NCI-H1105 treated with DMSO at 0.1 percent for 48 hours (cell line): Measurements from ENCODE around the gene CNPY3.
"Not testable (repeated sequence)": the region's sequence is repeated elsewhere in the genome, so short reads cannot be mapped to it uniquely, and the experiment has no call there.

ENCODE experiments used
- DNase-seq: peaks from one replicate; lab custom pipeline; 2025; lab: John Stamatoyannopoulos, UW

CNPY3 gene

DNA sequence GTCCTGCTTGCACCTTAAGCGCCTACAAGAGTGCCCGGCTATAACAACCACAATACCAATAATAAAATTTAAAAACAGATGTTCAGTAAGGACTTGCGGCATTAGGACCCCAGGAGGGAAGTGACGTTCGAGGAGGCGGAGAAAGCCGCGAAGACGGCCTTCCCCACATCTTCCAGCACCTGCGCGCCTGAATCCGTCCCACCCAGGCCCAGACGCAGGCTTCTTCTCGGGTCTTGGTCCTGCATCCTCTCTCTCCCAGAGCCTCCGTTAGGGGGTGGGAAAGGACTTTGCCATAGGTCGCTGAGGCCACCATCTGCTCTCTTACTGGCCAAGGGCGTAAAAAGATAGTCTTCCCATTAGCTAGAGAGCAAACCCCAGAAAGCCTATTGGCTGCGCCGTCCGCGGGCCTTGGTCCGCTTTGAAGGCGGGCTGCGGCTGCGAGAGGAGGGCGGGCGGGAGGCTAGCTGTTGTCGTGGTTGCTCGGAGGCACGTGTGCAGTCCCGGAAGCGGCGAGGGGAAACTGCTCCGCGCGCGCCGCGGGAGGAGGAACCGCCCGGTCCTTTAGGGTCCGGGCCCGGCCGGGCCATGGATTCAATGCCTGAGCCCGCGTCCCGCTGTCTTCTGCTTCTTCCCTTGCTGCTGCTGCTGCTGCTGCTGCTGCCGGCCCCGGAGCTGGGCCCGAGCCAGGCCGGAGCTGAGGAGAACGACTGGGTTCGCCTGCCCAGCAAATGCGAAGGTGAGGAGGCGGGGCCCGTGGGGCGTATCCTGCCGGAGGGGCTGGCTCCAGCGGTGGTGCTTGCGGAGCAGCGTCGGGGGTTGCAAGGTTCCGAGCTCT lies at the start of gene CNPY3:
CNPY3 (plus strand) TSS at position 495 of the 835 bp plus-strand sequence; CDS start at position 586, 91 bp downstream.
- DNase-seq, result peak; percentile 99

DNA sequence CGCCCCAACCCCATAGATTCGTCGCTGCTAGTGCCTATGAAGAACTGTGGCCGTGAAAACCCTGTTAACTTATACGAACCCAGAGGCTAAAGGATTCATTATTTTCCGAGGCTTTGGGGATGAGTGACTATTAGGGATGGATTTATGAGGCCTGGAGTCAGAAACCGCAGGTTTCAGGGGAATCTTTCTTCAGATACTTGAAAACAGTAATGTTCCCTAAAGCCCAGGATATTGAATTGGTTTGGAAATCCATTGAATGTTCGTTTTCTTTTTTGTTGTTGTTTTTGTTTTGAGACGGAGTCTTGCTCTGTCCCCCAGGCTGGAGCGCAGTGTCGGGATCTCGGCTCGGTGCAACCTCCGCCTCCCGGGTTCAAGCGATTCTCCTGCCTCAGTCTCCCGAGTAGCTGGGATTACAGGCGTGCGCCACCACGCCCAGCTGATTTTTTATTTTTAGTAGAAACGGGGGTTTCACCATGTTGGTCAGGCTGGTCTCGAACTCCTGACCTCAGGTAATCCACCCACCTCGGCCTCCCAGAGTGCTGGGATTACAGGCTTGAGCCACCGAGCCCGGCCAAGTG lies 49.0 kb upstream of the CNPY3 start:
- DNase-seq, result not testable (repeated sequence)

DNA sequence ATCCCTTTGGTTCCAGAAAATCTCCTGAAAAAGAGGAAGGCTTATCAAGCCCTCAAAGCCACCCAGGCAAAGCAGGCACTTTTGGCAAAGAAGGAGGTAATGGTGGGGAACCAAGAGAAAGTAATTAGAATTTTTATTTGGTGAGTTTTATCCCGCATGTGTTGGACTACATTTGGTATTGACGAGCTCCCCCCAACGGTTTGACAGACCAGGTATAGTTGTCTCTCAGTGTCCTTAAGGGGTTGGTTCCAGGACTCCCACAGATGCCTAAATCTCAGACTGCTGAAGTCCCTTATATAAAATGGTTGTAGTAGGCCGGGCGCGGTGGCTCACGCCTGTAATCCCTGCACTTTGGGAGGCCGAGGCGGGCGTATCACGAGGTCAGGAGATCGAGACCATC lies 48.4 kb upstream of the CNPY3 start:
- not testable (repeated sequence) for DNase-seq

DNA sequence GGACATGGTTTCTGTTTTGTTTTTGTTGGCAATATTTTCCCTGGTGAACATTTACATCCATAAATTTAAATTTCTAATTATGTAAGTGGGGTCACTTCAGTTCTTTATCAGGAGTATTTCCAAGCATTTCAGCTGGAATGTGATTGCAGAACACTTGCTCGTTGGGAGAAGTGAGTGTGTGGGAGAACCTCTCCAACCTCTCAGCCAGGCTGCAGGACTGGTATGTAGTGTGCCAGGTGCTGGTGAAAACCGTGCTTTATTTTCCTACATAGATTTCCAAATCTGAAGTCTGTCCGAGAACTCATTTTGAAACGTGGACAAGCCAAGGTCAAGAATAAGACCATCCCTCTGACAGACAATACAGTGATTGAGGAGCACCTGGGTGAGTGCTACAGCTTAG lies 43.6 kb upstream of the CNPY3 start:
- DNase-seq, result no peak

DNA sequence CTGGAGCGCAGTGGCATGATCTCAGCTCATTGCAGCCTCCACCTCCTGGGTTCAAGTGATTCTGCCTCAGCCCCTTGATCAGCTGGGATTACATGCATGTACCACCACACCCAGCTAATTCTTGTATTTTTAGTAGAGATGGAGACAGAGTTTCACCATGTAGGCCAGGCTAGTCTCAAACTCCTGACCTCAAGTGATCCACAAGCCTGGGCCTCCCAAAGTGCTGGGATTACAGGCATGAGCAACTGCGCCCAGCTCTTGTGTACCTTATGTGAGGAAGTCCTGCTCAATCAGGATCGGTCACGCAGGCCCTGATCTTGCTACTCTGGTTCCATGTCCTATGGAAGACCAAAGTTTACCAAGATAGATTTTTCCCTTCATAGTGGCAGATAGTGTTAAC lies 41.1 kb upstream of the CNPY3 start:
- not testable (repeated sequence) for DNase-seq

DNA sequence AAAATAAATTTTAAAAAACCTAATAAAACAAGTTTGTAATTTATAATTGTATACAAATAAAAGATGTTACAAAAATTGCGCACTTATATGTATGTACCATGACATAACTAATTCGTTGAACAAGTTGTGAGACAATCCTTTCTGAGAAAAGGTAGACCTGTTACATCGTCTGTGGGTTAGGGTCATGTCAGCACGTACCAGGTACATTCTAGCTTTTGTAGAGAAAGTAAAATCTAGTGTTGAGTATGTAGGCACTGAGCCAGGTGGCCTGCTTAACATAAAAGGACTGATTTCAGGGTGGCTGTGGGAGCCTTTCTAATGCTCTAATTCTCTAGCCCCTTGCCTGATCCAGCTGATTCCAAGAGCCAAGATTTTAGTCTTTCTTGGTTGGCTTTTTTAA lies 39.5 kb upstream of the CNPY3 start:
- peak; percentile 55 for DNase-seq

DNA sequence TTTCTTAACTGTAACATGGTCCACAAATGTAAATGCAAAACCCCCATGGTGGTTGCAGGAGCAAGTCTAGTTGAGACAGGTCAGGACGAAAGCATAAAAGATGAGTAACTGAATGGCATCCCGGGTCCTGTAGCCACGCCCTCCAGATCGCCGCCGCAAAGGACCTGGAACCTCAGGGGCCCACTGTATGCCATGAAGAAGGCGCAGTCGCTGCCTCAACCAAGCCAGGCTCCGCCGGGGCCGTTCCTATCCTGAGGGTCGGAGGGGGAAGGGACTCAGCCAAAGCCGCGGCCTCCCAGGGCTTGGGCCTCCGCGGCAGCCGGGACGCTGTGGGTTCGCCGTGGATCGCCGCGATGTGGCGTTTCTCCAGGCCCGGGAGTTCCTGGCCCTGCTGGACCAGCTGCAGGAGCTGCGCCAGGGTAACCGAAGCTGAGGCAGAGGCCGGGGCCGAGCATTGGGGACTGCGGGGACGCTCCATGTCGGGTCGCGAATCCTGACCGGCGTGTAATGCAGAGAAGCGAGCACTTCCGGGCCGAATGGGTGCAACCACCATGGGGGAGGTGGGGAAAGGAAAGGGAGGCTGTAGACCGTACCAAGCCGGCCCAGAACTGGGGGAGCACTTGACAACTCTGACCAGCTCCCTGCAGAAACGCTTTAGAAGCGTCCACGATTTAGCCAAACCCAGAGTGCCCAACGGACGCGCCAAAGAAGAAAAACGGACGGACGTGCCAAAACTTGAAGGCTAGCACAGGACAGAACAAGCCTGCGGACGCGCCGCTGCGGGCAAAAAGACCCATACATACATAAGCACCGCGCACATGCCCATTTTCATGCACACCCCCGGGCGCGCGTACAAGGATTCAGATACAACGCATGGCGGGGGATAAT lies 38.7 kb upstream of the CNPY3 start:
- peak; percentile 92 for DNase-seq

DNA sequence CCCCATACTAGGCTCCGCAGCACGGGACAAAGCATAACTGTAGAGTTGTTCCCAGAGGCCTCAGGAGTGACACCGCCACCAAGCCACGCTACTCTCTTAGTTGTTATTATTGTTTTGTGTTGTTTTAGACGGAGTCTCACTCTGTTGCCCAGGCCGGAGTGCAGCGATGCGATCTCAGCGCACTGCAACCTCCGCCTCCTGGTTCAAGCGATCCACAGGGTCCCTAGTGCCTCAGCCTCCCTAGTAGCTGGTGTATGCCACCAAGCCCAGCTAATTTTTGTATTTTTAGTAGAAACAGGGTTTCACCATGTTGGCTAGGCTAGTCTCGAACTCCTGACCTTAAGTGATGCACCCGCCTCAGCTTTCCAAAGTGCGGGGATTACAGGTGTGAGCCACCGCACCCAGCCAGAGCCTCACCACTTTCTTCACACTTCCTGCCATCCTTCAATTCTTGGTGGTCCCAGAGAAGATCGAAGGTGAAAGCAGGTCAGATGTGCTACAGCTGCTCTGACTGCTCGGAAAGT lies 38.0 kb upstream of the CNPY3 start:
- DNase-seq, result no peak

DNA sequence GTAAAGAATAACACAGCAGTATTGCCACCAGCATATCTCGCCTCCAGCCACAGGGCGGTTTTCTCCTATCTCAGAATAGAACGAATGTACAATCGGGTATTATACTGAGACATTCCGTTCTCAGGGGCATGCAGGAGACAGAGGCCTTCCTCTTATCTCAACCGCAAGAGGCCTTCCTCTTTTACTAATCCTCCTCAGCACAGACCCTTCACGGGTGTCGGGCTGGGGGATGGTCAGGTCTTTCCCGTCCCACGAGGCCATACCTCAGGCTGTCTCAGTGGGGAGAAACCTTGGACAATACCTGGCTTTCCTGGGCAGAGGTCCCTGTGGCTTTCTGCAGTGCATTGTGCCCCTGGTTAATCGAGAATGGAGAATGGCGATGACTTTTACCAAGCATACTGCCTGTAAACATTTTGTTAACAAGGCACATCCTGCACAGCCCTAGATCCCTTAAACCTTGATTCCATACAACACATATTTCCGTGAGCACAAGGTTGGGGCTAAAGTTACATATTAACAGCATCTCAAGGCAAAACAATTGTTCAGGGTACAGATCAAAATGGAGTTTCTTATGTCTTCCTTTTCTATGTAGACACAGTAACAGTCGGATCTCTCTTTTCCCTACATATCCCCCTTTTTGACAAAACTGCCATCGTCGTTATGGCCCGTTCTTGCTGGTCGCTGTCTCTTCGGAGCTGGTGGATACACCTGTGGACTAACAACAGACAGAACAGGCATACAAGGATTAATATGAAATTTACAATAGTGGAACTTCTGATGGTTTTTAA lies 35.0 kb upstream of the CNPY3 start:
- not testable (repeated sequence) for DNase-seq

DNA sequence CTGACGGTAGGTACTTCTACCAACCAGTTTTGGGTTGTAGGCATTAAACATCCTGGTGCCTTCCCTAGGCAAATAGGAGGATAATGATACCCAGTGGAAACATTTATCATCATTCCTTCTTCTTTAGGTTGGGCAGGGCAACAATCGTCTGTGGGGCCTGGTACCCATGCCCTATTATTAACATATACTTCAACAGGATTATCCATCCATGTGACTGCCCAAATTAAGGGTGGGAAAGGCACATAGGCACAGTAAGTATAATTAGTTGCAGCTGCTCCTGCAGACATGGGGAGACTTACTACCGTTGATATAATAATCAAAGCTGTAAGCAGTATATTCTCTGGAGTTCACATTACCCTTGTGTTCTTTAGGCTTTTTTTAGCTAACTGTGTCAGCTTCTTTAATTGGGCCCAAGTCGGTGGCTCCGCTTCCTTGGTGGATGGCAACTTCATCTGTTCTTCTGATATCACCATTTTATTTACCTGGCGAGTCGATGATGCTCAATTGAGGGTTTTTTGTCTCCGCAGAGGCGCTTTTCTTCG lies 33.0 kb upstream of the CNPY3 start:
- DNase-seq, result peak; percentile 63

DNA sequence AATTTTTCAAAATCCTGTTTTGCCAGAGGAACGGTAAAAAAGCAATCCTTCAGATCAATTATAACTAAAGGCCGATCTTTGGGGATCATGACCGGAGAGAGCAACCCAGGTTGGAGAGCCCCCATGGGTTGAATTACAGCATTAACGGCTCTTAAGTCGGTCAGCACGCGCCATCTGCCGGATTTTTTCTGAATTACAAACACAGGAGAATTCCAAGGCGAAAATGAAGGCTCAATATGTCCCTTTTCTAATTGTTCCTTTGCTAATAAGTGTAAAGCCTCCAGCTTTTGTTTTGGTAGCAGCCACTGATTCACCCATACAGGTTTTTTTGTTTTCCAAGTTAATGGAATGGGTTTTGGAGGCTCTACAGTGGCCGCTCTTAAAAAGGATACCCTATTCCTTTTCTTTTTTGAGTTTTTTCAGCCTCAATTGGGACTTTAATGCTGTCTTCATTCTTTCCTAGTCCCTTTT lies 30.4 kb upstream of the CNPY3 start:
- peak; percentile 64 for DNase-seq

DNA sequence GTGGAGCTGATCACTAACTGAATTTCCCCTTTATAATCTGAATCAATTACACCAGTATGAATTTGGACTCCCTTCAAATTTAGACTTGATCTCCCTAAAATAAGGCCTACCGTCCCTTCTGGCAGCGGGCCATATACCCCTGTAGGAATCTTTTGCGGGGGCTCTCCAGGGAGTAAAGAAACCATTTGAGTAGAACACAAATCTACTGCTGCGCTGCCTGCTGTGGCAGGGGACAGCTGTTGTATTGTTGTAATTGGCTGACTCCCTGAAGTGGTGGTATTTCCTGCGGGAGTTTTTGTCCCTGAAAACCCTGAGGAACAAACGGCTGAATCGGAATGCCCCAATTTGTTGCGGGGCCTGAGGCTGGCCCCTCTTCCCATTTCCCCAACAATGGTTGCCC lies 29.4 kb upstream of the CNPY3 start:
- DNase-seq, result no peak

DNA sequence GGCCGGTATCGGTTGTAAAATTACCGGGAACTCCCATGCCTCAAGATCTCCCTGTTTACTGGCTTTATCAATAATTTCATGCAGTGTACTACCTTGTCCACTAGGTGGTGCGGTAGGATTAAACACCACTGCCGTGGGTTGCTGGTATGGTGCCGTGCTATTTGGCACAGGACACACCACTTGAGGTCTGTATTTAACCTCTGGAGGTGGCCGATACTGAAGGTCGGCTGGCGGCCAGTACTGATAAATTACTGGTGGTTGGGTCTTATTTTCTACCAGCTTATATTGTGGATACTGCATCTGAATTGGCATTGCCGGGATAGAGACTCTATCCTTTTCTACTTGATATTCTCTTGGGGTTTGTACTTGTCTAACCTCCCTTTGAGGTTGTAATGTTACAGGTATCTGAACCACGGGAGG lies 27.7 kb upstream of the CNPY3 start:
- DNase-seq, result peak; percentile 91

DNA sequence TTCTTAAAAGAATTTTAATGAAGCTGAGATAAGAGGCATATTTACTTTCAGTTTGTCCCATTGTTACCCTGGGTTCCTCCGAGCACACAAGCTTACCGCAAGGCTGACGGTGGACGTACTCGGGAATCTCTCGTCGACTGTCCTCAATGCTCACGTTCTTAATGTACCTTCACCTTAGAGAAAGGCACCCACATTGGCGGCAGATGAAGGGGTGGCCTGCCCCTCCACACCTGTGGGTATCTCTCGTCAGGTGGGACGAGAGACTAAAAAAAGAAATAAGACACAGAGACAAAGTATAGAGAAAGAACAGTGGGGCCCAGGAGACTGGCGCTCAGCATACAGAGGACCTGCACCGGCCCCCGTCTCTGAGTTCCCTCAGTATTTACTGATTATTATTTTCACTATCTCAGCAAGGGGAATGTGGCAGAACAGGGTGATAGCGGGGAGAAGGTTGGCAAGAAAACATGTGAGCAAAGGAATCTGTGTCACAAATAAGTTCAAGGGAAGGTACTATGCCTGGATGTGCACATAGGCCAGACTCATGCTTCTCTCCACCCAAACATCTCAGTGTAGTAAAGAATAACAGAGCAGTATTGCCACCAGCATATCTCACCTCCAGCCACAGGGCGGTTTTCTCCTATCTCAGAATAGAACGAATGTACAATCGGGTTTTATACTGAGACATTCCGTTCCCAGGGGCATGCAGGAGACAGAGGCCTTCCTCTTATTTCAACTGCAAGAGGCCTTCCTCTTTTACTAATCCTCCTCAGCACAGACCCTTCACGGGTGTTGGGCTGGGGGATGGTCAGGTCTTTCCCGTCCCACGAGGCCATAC lies 26.6 kb upstream of the CNPY3 start:
- not testable (repeated sequence) for DNase-seq

DNA sequence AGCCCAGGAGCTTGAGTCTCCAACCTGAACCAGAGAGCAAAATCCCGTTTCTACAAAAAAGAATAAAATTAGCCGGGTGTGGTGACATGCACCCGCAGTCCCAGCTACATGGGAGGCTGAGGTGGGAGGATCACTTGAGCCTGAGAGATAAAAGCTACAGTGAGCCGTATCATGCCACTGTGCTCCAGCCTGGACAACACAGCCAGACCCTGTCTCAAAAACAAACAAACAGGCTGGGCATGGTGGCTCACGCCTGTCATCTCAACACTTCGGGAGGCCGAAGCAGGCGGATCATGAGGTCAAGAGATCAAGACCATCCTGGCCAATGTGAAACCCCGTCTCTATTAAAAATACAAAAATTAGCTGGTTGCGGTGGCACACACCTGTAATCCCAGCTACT lies 24.8 kb upstream of the CNPY3 start:
- no peak for DNase-seq

DNA sequence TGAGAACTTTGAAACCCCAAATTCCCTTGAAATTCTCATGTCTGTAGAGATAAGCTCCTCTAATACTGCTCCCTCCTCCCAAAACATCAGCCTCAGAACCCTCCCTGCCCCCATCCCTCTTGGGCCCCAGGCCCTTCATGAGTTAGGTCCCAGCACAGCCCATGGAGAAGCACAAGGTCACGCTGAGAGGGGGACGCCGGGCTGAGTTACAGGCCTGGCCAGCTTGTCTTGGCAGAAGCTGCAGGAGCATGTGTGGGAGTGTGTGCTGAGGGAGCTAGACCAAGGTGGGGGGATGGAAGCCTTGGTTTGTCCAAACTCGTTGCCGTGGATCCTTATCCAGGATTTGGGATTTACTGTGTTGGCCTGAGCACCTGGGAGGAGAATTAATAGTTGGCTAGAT lies 21.9 kb upstream of the CNPY3 start:
- no peak for DNase-seq

DNA sequence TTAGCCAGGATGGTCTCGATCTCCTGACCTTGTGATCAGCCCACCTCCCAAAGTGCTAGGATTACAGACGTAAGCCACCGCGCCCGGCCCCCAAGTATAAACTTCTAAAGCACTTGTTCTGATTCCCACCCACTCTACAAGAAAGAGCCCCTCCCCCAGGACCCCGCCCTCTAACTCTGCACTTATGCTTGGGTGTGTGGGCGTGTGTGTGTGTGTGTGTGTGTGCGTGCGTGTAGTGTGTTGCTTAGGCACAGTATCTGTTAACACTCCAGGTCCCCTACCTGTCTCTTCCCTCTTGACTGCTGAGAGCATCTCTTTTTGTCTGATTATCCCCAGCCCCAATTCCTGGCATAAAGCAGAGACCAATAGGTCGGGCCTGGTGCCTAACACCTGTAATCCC lies 19.4 kb upstream of the CNPY3 start:
- DNase-seq, result no peak

DNA sequence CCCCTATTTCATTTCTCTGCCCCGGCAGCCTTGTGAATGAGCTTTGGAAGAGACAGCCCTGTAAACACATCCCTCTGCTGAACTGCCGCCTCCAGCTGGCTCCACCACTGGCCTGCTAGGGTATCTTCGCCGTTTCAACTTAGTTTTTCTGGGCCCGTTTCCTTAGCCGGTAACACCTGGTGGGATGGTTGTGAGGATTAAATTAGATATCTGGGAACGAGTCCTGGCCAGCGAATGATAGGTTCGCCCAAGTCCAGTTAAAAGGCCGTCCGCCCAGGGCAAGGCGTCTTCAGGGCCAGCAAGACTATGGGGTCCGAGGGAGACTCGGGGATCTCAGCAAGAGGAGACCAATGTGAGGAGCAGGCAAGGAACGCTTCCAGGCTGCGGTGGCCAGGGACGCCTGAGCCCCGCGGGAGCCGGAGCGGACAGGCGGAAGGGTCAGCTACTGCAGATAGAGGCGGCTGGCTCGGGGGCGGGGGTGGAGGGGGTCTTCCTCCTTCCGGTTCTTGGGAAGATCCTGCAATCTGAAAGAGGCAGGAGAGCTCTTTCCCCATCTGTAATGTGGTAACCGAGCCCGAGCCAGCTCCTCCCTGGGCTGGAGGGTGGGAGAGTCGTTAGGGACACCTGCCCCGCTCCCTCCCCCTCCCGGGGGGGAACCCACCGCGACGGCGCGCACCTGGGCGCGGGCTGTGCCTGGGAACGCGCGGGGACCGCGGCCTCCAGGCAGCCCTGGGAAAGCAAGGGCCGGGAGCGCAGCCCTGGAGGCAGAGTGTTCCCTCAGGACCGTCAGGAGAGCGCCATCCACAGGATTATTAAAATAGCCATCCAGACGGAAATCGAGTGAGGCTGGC lies 17.9 kb upstream of the CNPY3 start:
- DNase-seq, result no peak

DNA sequence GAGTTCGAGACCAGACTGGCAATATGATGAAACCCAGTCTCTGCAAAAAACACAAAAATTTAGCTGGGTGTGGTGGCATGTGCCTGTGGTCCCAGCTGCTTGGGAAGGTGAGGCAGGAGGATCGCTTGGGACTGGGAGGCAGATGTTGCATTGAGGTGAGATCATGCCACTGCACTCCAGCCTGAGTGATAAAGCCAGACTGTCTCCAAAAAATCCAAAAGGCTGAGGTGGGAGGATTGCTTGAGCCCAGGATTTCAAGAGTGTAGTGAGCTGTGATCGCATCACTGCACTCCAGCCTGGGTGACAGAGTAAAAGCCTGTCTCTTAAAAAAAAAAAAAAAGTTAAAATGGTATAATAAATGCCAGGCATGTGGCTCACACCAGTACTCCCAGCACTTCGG lies 14.7 kb upstream of the CNPY3 start:
- no peak for DNase-seq
